Peyer's patch (tissue), 4 donors: ENCODE measurements around the gene FERMT2. TPM values are rescaled to one million over a fixed set of nuclear protein-coding genes. Genes with fewer than 3 reads are reported as not detected.

Experiments
- DNase-seq, 3 donors: peaks; one replicate each; pipeline ENCODE4 v3.0.0-alpha.2; 2017 to 2019
- H3K27ac ChIP-seq, 4 donors: fragments of 200-600 bp; sonication (generic); one replicate each; pipeline ENCODE4 v1.5.1; 2016 to 2019
- H3K27me3 ChIP-seq, 2 donors: fragments of 200-600 bp; sonication (generic); one replicate each; pipeline ENCODE4 v1.5.1; 2019
- H3K36me3 ChIP-seq, 3 donors: fragments of 200-600 bp; sonication (generic); one replicate each; pipeline ENCODE4 v1.5.1; 2016 to 2019
- H3K4me1 ChIP-seq, 4 donors: fragments of 200-600 bp; sonication (generic); one replicate each; pipeline ENCODE4 v1.5.1; 2016 to 2019
- H3K4me3 ChIP-seq, 4 donors: fragments of 200-600 bp; sonication (generic); 1 replicate in 3 of 4; 2 replicates in 1 of 4; pipeline ENCODE4 v1.5.1; 2016 to 2019; ENCODE audit warnings: mild to moderate bottlenecking in 1 of 4
- H3K9me3 ChIP-seq, 4 donors: fragments of 200-600 bp; sonication (generic); one replicate each; pipeline ENCODE4 v1.5.1; 2016 to 2019; ENCODE audit warnings: mild to moderate bottlenecking in 1 of 4
- CTCF ChIP-seq, 6 experiments: fragments of 450-650 bp in 4 of 6; fragments of 200-600 bp in 2 of 6; sonication (generic) in 1 of 6; IDR thresholded peaks; one replicate each; pipeline ENCODE4 v1.5.1; 2017 to 2019; ENCODE audit warnings: antibody characterized with exemption in 6 of 6, mild to moderate bottlenecking in 3 of 6, moderate library complexity in 1 of 6
- POLR2A ChIP-seq, 2 donors: fragments of 450-650 bp; IDR thresholded peaks; one replicate each; pipeline ENCODE4 v1.5.1; 2017; ENCODE audit warnings: antibody characterized with exemption in 2 of 2, mild to moderate bottlenecking in 2 of 2, moderate library complexity in 2 of 2
- total RNA-seq, 4 donors: library from RNA; depleted of rRNA; stranded (reverse); fragments of >200 nt; gene quantifications; one replicate each; pipeline ENCODE4 v1.1.0, GENCODE V29; 2016

The FERMT2 gene
- total RNA-seq, 4 donors from 2014 or later, result 10.0 to 59.4 (median 12.4) TPM

- Histone ChIP-seq H3K27me3 (no peaks in the 10 kb centered on the region), H3K27ac (no peak overlapping the region), H3K36me3 (no peaks in the 10 kb centered on the region), H3K4me1 (no peaks in the 10 kb centered on the region), H3K9me3 (no peaks in the 10 kb centered on the region), H3K4me3 (no peak overlapping the region)
- no peak for DNase-seq
- TF ChIP-seq POLR2A (IDR thresholded peaks at IDR 0.05) (no peak), CTCF (IDR thresholded peaks at IDR 0.05) (no peak)
Observed at GRCh38 chr14:52900731-52901130, 50.1 kb downstream of the FERMT2 start.

- Histone ChIP-seq H3K4me1 (no peaks in the 10 kb centered on the region), H3K4me3 (no peak overlapping the region), H3K27me3 (no peaks in the 10 kb centered on the region), H3K27ac (no peak overlapping the region), H3K36me3 (no peaks in the 10 kb centered on the region), H3K9me3 (no peaks in the 10 kb centered on the region)
- no peak for TF ChIP-seq POLR2A (IDR thresholded peaks at IDR 0.05)
- TF ChIP-seq CTCF (IDR thresholded peaks at IDR 0.05), result no peak
- DNase-seq, result no peak
Observed at GRCh38 chr14:52898496-52898895, 52.4 kb downstream of the FERMT2 start.

GRCh38 chr14:52895000-52895399 lies 55.9 kb downstream of the FERMT2 start:
- Histone ChIP-seq H3K27me3 (no peaks in the 10 kb centered on the region), H3K9me3 (no peaks in the 10 kb centered on the region), H3K4me3 (no peak overlapping the region), H3K4me1 (no peaks in the 10 kb centered on the region), H3K27ac (no peak overlapping the region), H3K36me3 (no peaks in the 10 kb centered on the region)
- DNase-seq, result no peak
- TF ChIP-seq CTCF (IDR thresholded peaks at IDR 0.05) (no peak), POLR2A (IDR thresholded peaks at IDR 0.05) (no peak)

- no peaks in the 10 kb centered on the region for H3K27me3 ChIP-seq
- H3K27ac ChIP-seq, result no peak overlapping the region
- H3K9me3 ChIP-seq, result no peaks in the 10 kb centered on the region
- H3K4me1 ChIP-seq, result no peaks in the 10 kb centered on the region
- no peak overlapping the region for H3K4me3 ChIP-seq
- no peaks in the 10 kb centered on the region for H3K36me3 ChIP-seq
- no peak for DNase-seq
- TF ChIP-seq POLR2A (IDR thresholded peaks at IDR 0.05) (no peak), CTCF (IDR thresholded peaks at IDR 0.05) (no peak)
Observed at GRCh38 chr14:52891800-52892199, 59.0 kb downstream of the FERMT2 start.

- no peak for TF ChIP-seq CTCF (IDR thresholded peaks at IDR 0.05)
- no peak for TF ChIP-seq POLR2A (IDR thresholded peaks at IDR 0.05)
- H3K9me3 ChIP-seq, result no peaks in the 10 kb centered on the region
- no peaks in the 10 kb centered on the region for H3K36me3 ChIP-seq
- H3K4me1 ChIP-seq, result no peaks in the 10 kb centered on the region
- no peak overlapping the region for H3K27ac ChIP-seq
- no peak overlapping the region for H3K4me3 ChIP-seq
- no peaks in the 10 kb centered on the region for H3K27me3 ChIP-seq
- no peak for DNase-seq
Observed at GRCh38 chr14:52888839-52889838, 61.7 kb downstream of the FERMT2 start.
